K562 (cell line): ENCODE results near the gene MEF2D. TPM values are rescaled to one million over a fixed set of nuclear protein-coding genes. Genes with fewer than 3 reads are reported as not detected.

ENCODE experiments used
- CC2D1A ChIP-seq: fragments of 450-650 bp; IDR thresholded peaks from 2 replicates; pipeline ENCODE4 v1.6.1; 2017; ENCODE audit warnings: mild to moderate bottlenecking
- DPF2 ChIP-seq: fragments of 450-650 bp; IDR thresholded peaks from 2 replicates; pipeline ENCODE4 v1.6.1; 2016
- ELK1 ChIP-seq: sonication (generic); formaldehyde crosslinking; IDR thresholded peaks from 2 replicates; pipeline ENCODE4 v1.8.1; 2022; ENCODE audit warnings: missing genetic modification reagents
- ESRRA ChIP-seq: fragments of 450-650 bp; IDR thresholded peaks from 2 replicates; pipeline ENCODE4 v1.6.1; 2014; ENCODE audit warnings: low read depth, mild to moderate bottlenecking, moderate library complexity, borderline replicate concordance
- FOS ChIP-seq: IDR thresholded peaks from 3 replicates; pipeline ENCODE4 v1.6.1; 2011; ENCODE audit not compliant: insufficient read length; ENCODE audit errors: extremely low read depth
- GTF3C2 ChIP-seq: IDR thresholded peaks from 3 replicates; pipeline ENCODE4 v1.6.1; 2011; ENCODE audit warnings: borderline replicate concordance, mild to moderate bottlenecking, moderate library complexity; ENCODE audit not compliant: insufficient read length; ENCODE audit errors: extremely low read depth
- KLF16 ChIP-seq: IDR thresholded peaks from 2 replicates; pipeline ENCODE4 v1.6.1; 2016; ENCODE audit warnings: antibody characterized with exemption
- KLF6 ChIP-seq: fragments of 250-450 bp; sonication (Bioruptor Pico); IDR thresholded peaks from 2 replicates; pipeline ENCODE4 v1.4.0; 2020; ENCODE audit warnings: mild to moderate bottlenecking, moderate library complexity, borderline replicate concordance
- NBN ChIP-seq: fragments of 450-650 bp; IDR thresholded peaks from 2 replicates; pipeline ENCODE4 v1.6.1; 2016; ENCODE audit warnings: low read depth, mild to moderate bottlenecking
- PHB2 ChIP-seq: fragments of 450-650 bp; IDR thresholded peaks from 2 replicates; pipeline ENCODE4 v1.6.1; 2017; ENCODE audit warnings: low read depth
- RBM25 ChIP-seq: fragments of 200-400 bp; formaldehyde crosslinking; IDR thresholded peaks from 2 replicates; pipeline ENCODE4 v1.6.1; 2018; ENCODE audit warnings: low read length, low read depth, moderate library complexity; ENCODE audit not compliant: severe bottlenecking
- TCFL5 ChIP-seq: fragments of 250-450 bp; sonication (Bioruptor Pico); conservative IDR thresholded peaks from 2 replicates; pipeline ENCODE4 v1.6.1; 2021; ENCODE audit warnings: mild to moderate bottlenecking, moderate library complexity, matching md5 sums
- TGIF2 ChIP-seq: sonication (generic); formaldehyde crosslinking; IDR thresholded peaks from 2 replicates; pipeline ENCODE4 v1.8.1; 2022; ENCODE audit warnings: mild to moderate bottlenecking, missing genetic modification reagents, moderate library complexity
- TRIM25 ChIP-seq: fragments of 450-650 bp; IDR thresholded peaks from 2 replicates; pipeline ENCODE4 v1.7.0; 2016; ENCODE audit warnings: borderline replicate concordance
- TRIM28 ChIP-seq: fragments of 450-650 bp; IDR thresholded peaks from 2 replicates; pipeline ENCODE4 v1.6.1; 2017
- ZNF197 ChIP-seq: fragments of 200-800 bp; sonication (Bioruptor generic); IDR thresholded peaks from 2 replicates; pipeline ENCODE4 v1.6.1; 2016; ENCODE audit warnings: low read depth, missing genetic modification characterization, missing compliant biosample characterization
- ZNF224 ChIP-seq: sonication (generic); formaldehyde crosslinking; IDR thresholded peaks from 2 replicates; pipeline ENCODE4 v1.8.0; 2022; ENCODE audit warnings: mild to moderate bottlenecking, missing genetic modification reagents
- ZNF280B ChIP-seq: fragments of 250-450 bp; sonication (Bioruptor Pico); IDR thresholded peaks from 2 replicates; pipeline ENCODE4 v1.5.1; 2021; ENCODE audit warnings: mild to moderate bottlenecking
- polyA plus RNA-seq, 8 experiments: library from polyadenylated mRNA; depleted of rRNA in 4 of 8; stranded (reverse) in 5 of 8; unstranded in 3 of 8; fragments of >200 nt; fragmentation: Nextera tagmentation in 2 of 8; fragmentation: Illumina TruSeq in 1 of 8; extraction: Ambion mirVana in 2 of 8; extraction: Trizol in 1 of 8; gene quantifications; 2 replicates each; pipeline versions ENCODE4 v1.2.1 to v1.2.3, GENCODE V29; 2011 to 2014; ENCODE audit warnings: inconsistent platforms in 1 of 8, missing spikeins in 1 of 8
- total RNA-seq, 7 experiments: library from RNA; depleted of rRNA in 6 of 7; stranded (reverse); fragments of >200 nt in 6 of 7; fragmentation: Illumina TruSeq in 2 of 7; extraction: Trizol in 2 of 7; gene quantifications; 2 replicates each; pipeline versions ENCODE4 v1.2.1 to v1.2.3, GENCODE V29; 2011 to 2021; ENCODE audit warnings: low replicate concordance in 1 of 7

MEF2D gene
- total and polyA plus RNA-seq, 9 of the 15 experiments (the other 6 are each of a cell fraction or from before 2014, with no cell fraction given), result 0.10 to 19.5 (median 2.6) TPM

GRCh38 chr1:156505679-156506298 lies 5.2 kb upstream of the MEF2D start (continued):
- TF ChIP-seq FOS, result no peak
- 0 out of 2 replicates have a peak, but pooled peaks have one; percentile 55 for TF ChIP-seq TGIF2 (CRISPR knock-in tag)
- peak; percentile 58; the same call in 1 of the 2 replicates for TF ChIP-seq CC2D1A
- TF ChIP-seq GTF3C2, result no peak
- TF ChIP-seq KLF16, result no peak
- no peak for TF ChIP-seq TCFL5 (CRISPR knock-in tag)
- no peak for TF ChIP-seq ZNF280B (CRISPR knock-in tag)
- TF ChIP-seq ZNF197 (CRISPR knock-in tag), result no peak; the same call in 1 of the 2 replicates
- TF ChIP-seq ESRRA, result no peak
- 0 out of 2 replicates have a peak, but pooled peaks have one; percentile 11 for TF ChIP-seq DPF2
- TF ChIP-seq ELK1 (CRISPR knock-in tag), result no peak
- 0 out of 2 replicates have a peak, but pooled peaks have one; percentile 0 for TF ChIP-seq KLF6 (CRISPR knock-in tag)
- peak; percentile 73; the same call in 1 of the 2 replicates for TF ChIP-seq TRIM25
- TF ChIP-seq NBN, result 0 out of 2 replicates have a peak, but pooled peaks have one; percentile 3
- 0 out of 2 replicates have a peak, but pooled peaks have one; percentile 12 for TF ChIP-seq TRIM28
- TF ChIP-seq PHB2, result 0 out of 2 replicates have a peak, but pooled peaks have one; percentile 9
- TF ChIP-seq ZNF224 (CRISPR knock-in tag), result no peak
- TF ChIP-seq RBM25, result no peak
